ENCODE results near the gene LIF.

Gene LIF

DNA sequence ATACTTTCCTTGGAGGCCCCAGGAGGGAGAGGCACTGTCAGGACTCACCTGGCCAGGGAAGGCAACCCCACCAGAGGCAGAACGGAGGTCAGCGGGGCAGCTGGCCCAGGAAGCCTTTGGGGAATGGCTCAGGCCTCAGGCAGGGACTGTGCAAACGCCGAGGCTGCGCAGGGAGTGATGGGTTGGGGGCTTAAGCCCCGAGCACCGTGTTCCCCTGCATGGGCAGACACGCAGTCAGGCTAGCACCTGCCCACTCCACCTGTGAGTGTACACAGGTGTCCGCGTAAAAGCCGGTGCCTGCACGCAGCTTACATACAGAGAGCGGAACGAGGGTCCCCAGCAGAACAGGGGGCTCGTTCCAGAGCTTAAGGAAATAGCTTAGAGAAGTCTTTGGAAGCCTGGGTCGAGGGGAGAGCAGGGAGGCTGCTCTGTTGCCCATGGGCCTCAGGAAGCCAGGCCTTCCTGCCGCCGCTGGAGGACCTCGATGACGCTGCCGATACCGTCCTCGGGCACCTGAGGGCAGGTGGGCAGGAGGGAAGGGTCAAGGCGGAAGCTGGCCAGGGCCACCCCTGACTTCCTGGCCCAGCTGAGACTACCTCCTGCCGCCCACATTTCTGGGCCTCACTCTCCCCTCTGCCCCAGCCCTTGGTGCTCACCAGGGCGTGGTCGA lies 38.8 kb upstream of the LIF start:
- in situ Hi-C loops (cut with MboI; ENCODE audit: low sequenced_read_pairs, unreplicated experiment): loop anchor here (5.0 kb wide), 1 partner anchor 107 kb away; no protein-coding TSS in a partner anchor
- no peak for DNase-seq (ENCODE audit: low spot score)
- TF ChIP-seq, protein P1, sequence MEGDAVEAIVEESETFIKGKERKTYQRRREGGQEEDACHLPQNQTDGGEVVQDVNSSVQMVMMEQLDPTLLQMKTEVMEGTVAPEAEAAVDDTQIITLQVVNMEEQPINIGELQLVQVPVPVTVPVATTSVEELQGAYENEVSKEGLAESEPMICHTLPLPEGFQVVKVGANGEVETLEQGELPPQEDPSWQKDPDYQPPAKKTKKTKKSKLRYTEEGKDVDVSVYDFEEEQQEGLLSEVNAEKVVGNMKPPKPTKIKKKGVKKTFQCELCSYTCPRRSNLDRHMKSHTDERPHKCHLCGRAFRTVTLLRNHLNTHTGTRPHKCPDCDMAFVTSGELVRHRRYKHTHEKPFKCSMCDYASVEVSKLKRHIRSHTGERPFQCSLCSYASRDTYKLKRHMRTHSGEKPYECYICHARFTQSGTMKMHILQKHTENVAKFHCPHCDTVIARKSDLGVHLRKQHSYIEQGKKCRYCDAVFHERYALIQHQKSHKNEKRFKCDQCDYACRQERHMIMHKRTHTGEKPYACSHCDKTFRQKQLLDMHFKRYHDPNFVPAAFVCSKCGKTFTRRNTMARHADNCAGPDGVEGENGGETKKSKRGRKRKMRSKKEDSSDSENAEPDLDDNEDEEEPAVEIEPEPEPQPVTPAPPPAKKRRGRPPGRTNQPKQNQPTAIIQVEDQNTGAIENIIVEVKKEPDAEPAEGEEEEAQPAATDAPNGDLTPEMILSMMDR (IDR thresholded peaks at IDR 0.05; ENCODE audit: borderline replicate concordance, control extremely low read depth, extremely low read depth, insufficient read depth, missing control alignments): no peak

DNA sequence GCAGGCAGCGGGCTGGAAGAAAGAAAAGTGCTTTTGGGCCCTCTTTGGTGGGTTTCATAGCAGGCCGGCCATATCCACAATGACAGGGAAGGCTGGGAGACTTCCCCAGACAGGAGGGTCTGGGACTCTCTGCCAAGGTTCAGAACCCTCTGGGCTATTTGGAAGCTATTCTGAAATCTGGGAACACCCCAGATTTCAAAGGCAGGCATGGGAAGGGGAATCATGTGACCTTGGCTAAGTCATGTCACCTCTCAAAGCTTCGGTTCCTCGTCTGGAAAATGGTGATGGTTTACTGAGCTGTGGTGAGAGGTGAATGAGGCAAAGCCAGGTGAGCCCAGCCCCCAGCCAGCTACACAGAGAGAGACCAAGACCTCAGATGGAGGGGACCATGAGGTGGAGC lies 38.1 kb upstream of the LIF start:
- no peak for DNase-seq (ENCODE audit: low spot score)
- in situ Hi-C loops (cut with MboI; ENCODE audit: low sequenced_read_pairs, unreplicated experiment): loop anchor here (5.0 kb wide), 1 partner anchor 108 kb away; no protein-coding TSS in a partner anchor
- TF ChIP-seq, protein P1 (IDR thresholded peaks at IDR 0.05; ENCODE audit: borderline replicate concordance, control extremely low read depth, extremely low read depth, insufficient read depth, missing control alignments): no peak

DNA sequence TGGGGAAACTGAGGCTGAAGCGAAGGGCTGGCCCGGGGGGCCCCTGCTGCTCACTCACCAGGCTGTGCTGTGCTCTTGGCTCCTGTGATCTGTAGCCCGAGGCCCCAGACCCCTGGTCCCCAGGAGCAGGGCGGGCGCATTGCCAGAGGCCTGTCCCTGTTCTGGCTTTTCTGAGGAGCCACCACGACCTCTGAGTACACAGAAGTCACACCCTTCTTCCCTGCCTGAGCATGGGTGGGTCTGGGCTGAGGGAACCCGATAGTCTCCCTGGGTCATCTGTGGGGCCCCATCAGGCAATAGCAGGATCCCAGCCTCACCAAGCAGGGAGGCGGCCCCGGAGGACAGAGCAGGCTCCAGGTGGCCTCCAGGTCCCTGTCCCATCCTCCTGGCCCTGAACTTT lies 37.6 kb upstream of the LIF start:
- in situ Hi-C loops (cut with MboI; ENCODE audit: low sequenced_read_pairs, unreplicated experiment): no loop called here
- DNase-seq (ENCODE audit: low spot score): no peak
- TF ChIP-seq, protein P1 (IDR thresholded peaks at IDR 0.05; ENCODE audit: borderline replicate concordance, control extremely low read depth, extremely low read depth, insufficient read depth, missing control alignments): no peak

DNA sequence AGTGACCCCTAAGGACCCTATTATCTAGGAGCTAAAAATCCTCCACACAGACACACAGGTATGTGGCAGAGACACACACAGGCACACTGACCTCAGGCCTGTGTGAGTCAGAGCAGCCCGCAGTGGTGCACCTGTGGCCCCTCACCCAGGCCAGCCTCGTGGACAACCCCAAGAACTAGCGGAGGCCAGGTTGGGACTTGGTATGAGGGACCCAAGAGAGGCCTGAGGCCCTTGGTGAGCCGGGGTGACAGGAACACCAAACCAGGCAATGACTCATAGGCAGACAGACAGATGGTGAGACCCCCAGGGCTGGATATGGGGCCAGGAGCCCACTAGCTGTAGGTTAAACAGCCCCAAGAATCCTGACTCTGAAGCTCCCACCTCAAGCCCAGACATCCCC lies 36.8 kb upstream of the LIF start:
- TF ChIP-seq, protein P1 (IDR thresholded peaks at IDR 0.05; ENCODE audit: borderline replicate concordance, control extremely low read depth, extremely low read depth, insufficient read depth, missing control alignments): no peak
- in situ Hi-C loops (cut with MboI; ENCODE audit: low sequenced_read_pairs, unreplicated experiment): no loop called here
- no peak for DNase-seq (ENCODE audit: low spot score)

DNA sequence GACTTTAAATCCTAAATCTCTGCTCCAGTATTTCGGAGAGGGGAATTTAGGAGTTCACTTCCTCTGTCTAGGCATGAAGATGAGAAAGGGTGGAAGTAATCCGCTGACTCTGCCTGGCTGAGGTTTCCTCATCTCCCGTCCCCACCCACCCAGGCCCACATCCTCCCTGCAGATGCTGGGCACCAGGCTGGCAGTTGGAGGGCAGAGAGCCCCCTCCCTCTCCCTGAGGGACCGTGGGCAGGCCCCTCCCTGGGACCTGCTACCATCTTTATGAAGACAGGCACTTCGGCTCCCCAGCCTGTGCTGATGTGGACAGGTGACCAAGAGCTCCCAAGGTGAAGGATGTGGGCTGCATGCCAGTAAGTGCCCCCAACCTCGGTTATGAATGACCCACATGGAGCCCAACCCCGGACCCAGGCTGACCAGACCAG lies 36.1 kb upstream of the LIF start:
- in situ Hi-C loops (cut with MboI; ENCODE audit: low sequenced_read_pairs, unreplicated experiment): no loop called here
- no peak for DNase-seq (ENCODE audit: low spot score)

DNA sequence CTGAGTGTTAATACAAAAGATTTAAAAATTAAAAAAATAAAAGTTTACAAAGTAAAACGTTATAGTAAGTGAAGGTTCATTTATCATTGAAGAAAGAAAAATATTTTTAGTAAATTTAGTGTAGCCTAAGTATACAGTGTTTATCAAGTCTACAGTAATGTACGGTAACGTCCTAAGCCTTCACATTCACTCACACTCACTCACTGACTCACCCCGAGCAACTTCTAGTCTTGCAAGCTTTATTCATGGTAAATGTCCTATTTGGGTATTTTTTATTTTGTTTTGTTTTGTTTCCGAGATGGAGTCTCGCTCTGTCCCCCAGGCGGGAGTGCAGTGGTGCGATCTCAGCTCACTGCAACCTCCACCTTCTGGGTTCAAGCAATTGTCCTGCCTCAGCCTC lies 33.9 kb upstream of the LIF start:
- TF ChIP-seq, protein P1 (IDR thresholded peaks at IDR 0.05; ENCODE audit: borderline replicate concordance, control extremely low read depth, extremely low read depth, insufficient read depth, missing control alignments): no peak
- DNase-seq (ENCODE audit: low spot score): no peak
- in situ Hi-C loops (cut with MboI; ENCODE audit: low sequenced_read_pairs, unreplicated experiment): no loop called here

More for the DNA sequence above, 36.1 kb upstream of the LIF start:
- TF ChIP-seq, protein P1 (IDR thresholded peaks at IDR 0.05; ENCODE audit: borderline replicate concordance, control extremely low read depth, extremely low read depth, insufficient read depth, missing control alignments): no peak
